IMR-90 (cell line): ENCODE measurements around the gene STX18. TPM values are rescaled to one million over a fixed set of nuclear protein-coding genes. Genes with fewer than 3 reads are reported as not detected.
A peak's percentile ranks its signal among the peaks of the same experiment; 100 is the strongest.

Experiments used
- ATAC-seq: fragments of 200-7000 bp; cut with Tn5 transposase; 2 replicates; pipeline ENCODE4 v1.9.1; 2020; ENCODE audit warnings: low read depth, mild to moderate bottlenecking, moderate library complexity
- BruUV-seq: library from RNA; stranded (reverse); fragments of 400-500 nt; replicated peaks from 2 replicates; lab custom pipeline; 2021; lab: Mats Ljungman, UMichigan
- CTCF ChIA-PET: fragments of 300-600 bp; formaldehyde crosslinking; extraction: SDS; loops from one replicate; lab custom pipeline; 2021; ENCODE audit warnings: antibody characterized with exemption; lab: Yijun Ruan, JAX
- POLR2A ChIA-PET: fragments of 300-600 bp; sonication (Branson Sonifier 250); formaldehyde crosslinking; loops from one replicate; lab custom pipeline; 2022; ENCODE audit warnings: antibody characterized with exemption; ENCODE audit not compliant: unreplicated experiment; lab: Charles Lee
- DNase-seq: peaks from one replicate; pipeline ENCODE4 v3.0.0; 2013
- H2AFZ ChIP-seq: replicated peaks from 2 replicates; pipeline ENCODE3; 2013; ENCODE audit warnings: low read length, mild to moderate bottlenecking; ENCODE audit not compliant: poor library complexity
- H2AK5ac ChIP-seq: 2 replicates; pipeline ENCODE4 v1.6.1; 2013; ENCODE audit warnings: low read depth, low read length, inconsistent platforms
- H2AK9ac ChIP-seq: replicated peaks from 2 replicates; pipeline ENCODE3; 2013; ENCODE audit warnings: mild to moderate bottlenecking, low read depth, low read length, moderate library complexity; ENCODE audit not compliant: poor library complexity
- H2BK120ac ChIP-seq: 2 replicates; pipeline ENCODE4 v1.6.1; 2013; ENCODE audit warnings: low read depth, low read length, inconsistent platforms
- H2BK15ac ChIP-seq: 3 replicates; pipeline ENCODE4 v1.6.1; 2013; ENCODE audit warnings: low read depth, low read length, inconsistent platforms
- H2BK20ac ChIP-seq: 2 replicates; pipeline ENCODE4 v1.6.1; 2013; ENCODE audit warnings: low read depth, mild to moderate bottlenecking, inconsistent platforms, low read length, moderate library complexity
- H2BK5ac ChIP-seq: 2 replicates; pipeline ENCODE4 v1.6.1; 2013; ENCODE audit warnings: mild to moderate bottlenecking, low read depth, low read length, inconsistent platforms; ENCODE audit not compliant: poor library complexity, severe bottlenecking
- H3K14ac ChIP-seq: replicated peaks from 2 replicates; pipeline ENCODE4 v1.6.1; 2013; ENCODE audit warnings: low read depth, low read length, inconsistent platforms
- H3K18ac ChIP-seq: 2 replicates; pipeline ENCODE4 v1.6.1; 2013; ENCODE audit warnings: low read depth, low read length, control low read depth
- H3K23ac ChIP-seq: 2 replicates; pipeline ENCODE4 v1.6.1; 2013; ENCODE audit warnings: low read depth, low read length, inconsistent platforms
- H3K27ac ChIP-seq: 2 replicates; pipeline ENCODE4 v1.5.1; 2013; ENCODE audit warnings: mild to moderate bottlenecking, control low read depth, low read length; ENCODE audit not compliant: insufficient read depth
- H3K27me3 ChIP-seq: 2 replicates; pipeline ENCODE4 v1.6.1; 2013; ENCODE audit warnings: low read length; ENCODE audit not compliant: control insufficient read depth, insufficient read depth
- H3K36me3 ChIP-seq: 2 replicates; pipeline ENCODE4 v1.6.1; 2013; ENCODE audit warnings: low read length, mixed read lengths; ENCODE audit not compliant: control insufficient read depth, insufficient read depth
- H3K4ac ChIP-seq: 2 replicates; pipeline ENCODE4 v1.6.1; 2013; ENCODE audit warnings: low read depth, low read length, inconsistent platforms
- H3K4me1 ChIP-seq: 2 replicates; pipeline ENCODE4 v1.6.1; 2013; ENCODE audit warnings: low read length, mixed read lengths; ENCODE audit not compliant: control insufficient read depth, insufficient read depth
- H3K4me2 ChIP-seq: 2 replicates; pipeline ENCODE4 v1.6.1; 2013; ENCODE audit warnings: low read depth, mild to moderate bottlenecking, control low read depth, low read length, moderate library complexity
- H3K4me3 ChIP-seq: 2 replicates; pipeline ENCODE4 v1.5.1; 2013; ENCODE audit warnings: low read depth, mild to moderate bottlenecking, control low read depth, low read length, moderate library complexity; ENCODE audit not compliant: insufficient read depth
- H3K56ac ChIP-seq: 2 replicates; pipeline ENCODE4 v1.6.1; 2013; ENCODE audit warnings: low read length, inconsistent platforms; ENCODE audit not compliant: insufficient read depth; ENCODE audit errors: extremely low read depth
- H3K79me1 ChIP-seq, 2 experiments: 2 replicates each; pipeline ENCODE4 v1.6.1; 2013; ENCODE audit warnings: low read length in 2 of 2, inconsistent platforms in 1 of 2, low read depth in 1 of 2
- H3K9ac ChIP-seq: 2 replicates; pipeline ENCODE4 v1.6.1; 2013; ENCODE audit warnings: low read depth, low read length, control low read depth
- H3K9me1 ChIP-seq: 2 replicates; pipeline ENCODE4 v1.6.1; 2013; ENCODE audit warnings: low read length, inconsistent platforms; ENCODE audit not compliant: insufficient read depth
- H3K9me3 ChIP-seq: 2 replicates; pipeline ENCODE4 v1.6.1; 2013; ENCODE audit warnings: low read length; ENCODE audit not compliant: control insufficient read depth, insufficient read depth
- H4K20me1 ChIP-seq: 2 replicates; pipeline ENCODE4 v1.6.1; 2013; ENCODE audit warnings: low read length, inconsistent platforms; ENCODE audit not compliant: insufficient read depth
- H4K5ac ChIP-seq: 2 replicates; pipeline ENCODE4 v1.6.1; 2013; ENCODE audit warnings: mild to moderate bottlenecking, low read depth, low read length, control low read depth
- H4K8ac ChIP-seq, 2 experiments: 2 replicates each; pipeline ENCODE4 v1.6.1; 2013; ENCODE audit warnings: low read depth in 2 of 2, low read length in 2 of 2, control low read depth in 1 of 2, inconsistent platforms in 1 of 2
- H4K91ac ChIP-seq: 2 replicates; pipeline ENCODE4 v1.6.1; 2013; ENCODE audit warnings: low read depth, low read length, inconsistent platforms; ENCODE audit not compliant: insufficient read depth
- CEBPB ChIP-seq: IDR thresholded peaks from 2 replicates; pipeline ENCODE4 v1.6.1; 2012; ENCODE audit warnings: low read depth, low read length, improper control_type of control experiment
- CHD1 ChIP-seq: IDR thresholded peaks from 2 replicates; pipeline ENCODE4 v1.6.1; 2012; ENCODE audit warnings: low read depth, low read length, improper control_type of control experiment
- CTCF ChIP-seq: conservative IDR thresholded peaks from 2 replicates; pipeline ENCODE4 v1.5.1; 2012; ENCODE audit warnings: mild to moderate bottlenecking, low read depth, low read length, improper control_type of control experiment
- FOS ChIP-seq: fragments of 150-350 bp; IDR thresholded peaks from 2 replicates; pipeline ENCODE4 v1.6.1; 2016; ENCODE audit warnings: low read depth, low read length
- MAFK ChIP-seq: IDR thresholded peaks from 2 replicates; pipeline ENCODE4 v1.6.1; 2012; ENCODE audit warnings: low read depth, low read length, improper control_type of control experiment
- MAZ ChIP-seq: IDR thresholded peaks from 2 replicates; pipeline ENCODE4 v1.6.1; 2012; ENCODE audit warnings: low read depth, mild to moderate bottlenecking, low read length, improper control_type of control experiment, moderate library complexity, borderline replicate concordance
- MXI1 ChIP-seq: IDR thresholded peaks from 2 replicates; pipeline ENCODE4 v1.6.1; 2012; ENCODE audit warnings: low read depth, mild to moderate bottlenecking, low read length, moderate library complexity, borderline replicate concordance
- NFE2L2 ChIP-seq: fragments of 150-350 bp; IDR thresholded peaks from 2 replicates; pipeline ENCODE4 v1.6.1; 2016; ENCODE audit warnings: low read depth, mild to moderate bottlenecking, low read length
- POLR2A ChIP-seq: IDR thresholded peaks from 2 replicates; pipeline ENCODE4 v1.6.1; 2012; ENCODE audit warnings: mild to moderate bottlenecking, low read depth, low read length
- RAD21 ChIP-seq: IDR thresholded peaks from 2 replicates; pipeline ENCODE4 v1.6.1; 2012; ENCODE audit warnings: low read length, improper control_type of control experiment
- RCOR1 ChIP-seq: IDR thresholded peaks from 2 replicates; pipeline ENCODE4 v1.6.1; 2012; ENCODE audit warnings: mild to moderate bottlenecking, low read length, improper control_type of control experiment; ENCODE audit not compliant: insufficient replicate concordance
- SMC3 ChIP-seq: fragments of 150-350 bp; IDR thresholded peaks from 2 replicates; pipeline ENCODE4 v1.6.1; 2016; ENCODE audit warnings: low read depth, mild to moderate bottlenecking, antibody characterized with exemption, low read length, moderate library complexity
- WGBS, 2 experiments: methylation state at CpG; one replicate each; pipeline versions ENCODE4 v1.1.5 to v1.1.7; 2013; ENCODE audit warnings: missing lambda C conversion rate in 2 of 2; ENCODE audit not compliant: insufficient read length in 1 of 2; ENCODE audit errors: extremely low coverage in 2 of 2; 5-methylcytosine and 5-hydroxymethylcytosine counted together
- dilution Hi-C: fragments of 300-500 bp; cut with HindIII; formaldehyde crosslinking; loops from one replicate; pipeline ENCODE4 v1.14.3; 2018; ENCODE audit warnings: low sequenced_read_pairs; ENCODE audit not compliant: unreplicated experiment
- in situ Hi-C: fragments of 300-500 bp; cut with MboI; formaldehyde crosslinking; loops from 3 replicates; pipeline ENCODE4 v1.14.3; 2019; ENCODE audit warnings: low sequenced_read_pairs, inconsistent platforms, mixed read lengths
- intact Hi-C: fragments of 100-400 bp; cut with micrococcal nuclease; formaldehyde crosslinking; loops from 2 replicates; pipeline ENCODE4 v1.10.0; 2022
- polyA plus RNA-seq, 3 experiments: library from polyadenylated mRNA; depleted of rRNA; stranded (reverse); fragments of >200 nt; gene quantifications; 2 replicates each; pipeline ENCODE4 v1.2.3, GENCODE V29; 2012; ENCODE audit warnings: low replicate concordance in 1 of 3
- total RNA-seq: library from RNA; depleted of rRNA; stranded (reverse); fragments of >200 nt; gene quantifications from 2 replicates; pipeline ENCODE4 v1.2.3, GENCODE V29; 2012

STX18 gene
- total and polyA plus RNA-seq, 2 of the 4 experiments (the other 2 are of a cell fraction): 20.1 to 23.4 TPM

- H3K4ac ChIP-seq: no peak overlapping the region
- intact Hi-C loops: no loop called here
- no peak overlapping the region for H3K14ac ChIP-seq
- H3K4me3 ChIP-seq: no peak overlapping the region
- H3K4me1 ChIP-seq: no peaks in the 10 kb centered on the region
- in situ Hi-C loops: no loop called here
- H3K9me3 ChIP-seq: no peaks in the 10 kb centered on the region
- H4K20me1 ChIP-seq: no peaks in the 10 kb centered on the region
- dilution Hi-C loops: no loop called here
- H3K23ac ChIP-seq: no peak overlapping the region
- H3K27me3 ChIP-seq: no peaks in the 10 kb centered on the region
- no TSS peak for BruUV-seq
- ChIA-PET POLR2A (no interaction called here), CTCF (interaction anchor here (0.6 kb wide), 1 partner anchor 15 kb away, joined by 3 read pairs; no protein-coding TSS in a partner anchor)
- no peak overlapping the region for H2BK20ac ChIP-seq
- H3K4me2 ChIP-seq: no peak overlapping the region
- no peak overlapping the region for H3K18ac ChIP-seq
- H3K56ac ChIP-seq: no peak overlapping the region
- H2BK15ac ChIP-seq: no peak overlapping the region
- H3K27ac ChIP-seq: no peak overlapping the region
- H4K91ac ChIP-seq: no peak overlapping the region
- H4K5ac ChIP-seq: no peak overlapping the region
- no peak overlapping the region for H2AK9ac ChIP-seq
- 93% methylated on average over 11 of the region's 27 CpGs; no CpG with 5 or more reads in 1 of the 2 experiments for WGBS, 2 experiments
- H3K79me1 ChIP-seq: no peaks in the 10 kb centered on the region
- no peak overlapping the region for H2BK5ac ChIP-seq
- no peak overlapping the region for H2BK120ac ChIP-seq
- H3K9ac ChIP-seq: no peak overlapping the region
- H3K9me1 ChIP-seq: 0 out of 2 replicates have a peak, but pooled peaks cover 4% of the 10 kb centered on the region
- no peak for DNase-seq
- TF ChIP-seq MAZ (no peak), RCOR1 (no peak), MXI1 (no peak), SMC3 (no peak), RAD21 (no peak), MAFK (no peak), CHD1 (no peak), CTCF (no peak), FOS (no peak), POLR2A (no peak), CEBPB (no peak), NFE2L2 (no peak)
- no peak overlapping the region for H4K8ac ChIP-seq
- H3K36me3 ChIP-seq: peaks cover 35% of the 10 kb centered on the region
- no peak overlapping the region for H2AK5ac ChIP-seq
- peak overlapping the region; percentile 44 for H2AFZ ChIP-seq
- ATAC-seq: no peak
These were observed 125.7 kb downstream of the STX18 start for GRCh38 chr4:4415806-4416805.
